ENCODE results near the gene AP3M1.

Gene AP3M1

GRCh38 chr10:74096777-74097176 lies 53.9 kb downstream of the AP3M1 start:
- peaks cover 35 to 66% of the 10 kb centered on the region in 2 experiments for H3K36me3 ChIP-seq (ENCODE audit: control insufficient read depth in 1 of 2, insufficient read depth in 2 of 2, low read length in 2 of 2)
- no peaks in the 10 kb centered on the region for H3K9me3 ChIP-seq (ENCODE audit: insufficient read depth, low read depth, low read length)
- no CpG with 5 or more reads among the region's 2 CpGs for WGBS (ENCODE audit: extremely low coverage, insufficient coverage, insufficient read length)
- H3K27me3 ChIP-seq (ENCODE audit: insufficient read depth, low read length) = no peaks in the 10 kb centered on the region
- H3K4me1 ChIP-seq (ENCODE audit: control insufficient read depth in 1 of 2, insufficient read depth in 2 of 2, low read length in 2 of 2) = no peaks in the 10 kb centered on the region
- H2AFZ ChIP-seq (ENCODE audit: insufficient read depth, low read length, poor library complexity) = no peak overlapping the region
- H3K79me2 ChIP-seq (ENCODE audit: control insufficient read depth, insufficient read depth, low read length, poor library complexity) = no peaks in the 10 kb centered on the region
- H4K12ac ChIP-seq (ENCODE audit: low read depth, low read length) = no peak overlapping the region
- no peak overlapping the region for H2BK120ac ChIP-seq (ENCODE audit: insufficient read depth, low read length, poor library complexity)
- no peak overlapping the region for H3K4me2 ChIP-seq (ENCODE audit: low read length)
- no peak overlapping the region for H2BK12ac ChIP-seq (ENCODE audit: low read length)
- H3K18ac ChIP-seq (ENCODE audit: low read length) = no peak overlapping the region
- H3K4me3 ChIP-seq (ENCODE audit: low read depth, low read length) = no peak overlapping the region
- no peak overlapping the region for H2BK5ac ChIP-seq (ENCODE audit: low read depth, low read length, poor library complexity)
- no peak for DNase-seq
- H3K9ac ChIP-seq (ENCODE audit: low read length) = no peak overlapping the region
- H3K27ac ChIP-seq (ENCODE audit: low read depth, low read length) = no peak overlapping the region
- no peak overlapping the region for H3K23ac ChIP-seq (ENCODE audit: low read length)
- no peak overlapping the region for H3K4ac ChIP-seq (ENCODE audit: low read depth, low read length)
- no peak overlapping the region for H2AK5ac ChIP-seq (ENCODE audit: low read length)
- H4K91ac ChIP-seq (ENCODE audit: low read depth, low read length) = no peak overlapping the region
- H4K8ac ChIP-seq (ENCODE audit: low read depth, low read length) = no peak overlapping the region
- H3K79me1 ChIP-seq (ENCODE audit: low read length) = no peaks in the 10 kb centered on the region
- no peak overlapping the region for H3K14ac ChIP-seq (ENCODE audit: low read length)

GRCh38 chr10:74094231-74094630 lies 56.4 kb downstream of the AP3M1 start:
- no peak overlapping the region for H3K4me2 ChIP-seq (ENCODE audit: low read length)
- no peaks in the 10 kb centered on the region for H3K4me1 ChIP-seq (ENCODE audit: control insufficient read depth in 1 of 2, insufficient read depth in 2 of 2, low read length in 2 of 2)
- no peak overlapping the region for H3K14ac ChIP-seq (ENCODE audit: low read length)
- no peak overlapping the region for H4K12ac ChIP-seq (ENCODE audit: low read depth, low read length)
- H2BK12ac ChIP-seq (ENCODE audit: low read length) = no peak overlapping the region
- H3K9me3 ChIP-seq (ENCODE audit: insufficient read depth, low read depth, low read length) = no peaks in the 10 kb centered on the region
- WGBS (ENCODE audit: extremely low coverage, insufficient coverage, insufficient read length) = no CpG with 5 or more reads among the region's 7 CpGs
- H3K9ac ChIP-seq (ENCODE audit: low read length) = no peak overlapping the region
- no peak overlapping the region for H4K91ac ChIP-seq (ENCODE audit: low read depth, low read length)
- H3K27me3 ChIP-seq (ENCODE audit: insufficient read depth, low read length) = no peaks in the 10 kb centered on the region
- H3K27ac ChIP-seq (ENCODE audit: low read depth, low read length) = no peak overlapping the region
- no peak overlapping the region for H4K8ac ChIP-seq (ENCODE audit: low read depth, low read length)
- peaks cover 36 to 53% of the 10 kb centered on the region in 2 experiments for H3K36me3 ChIP-seq (ENCODE audit: control insufficient read depth in 1 of 2, insufficient read depth in 2 of 2, low read length in 2 of 2)
- H2AFZ ChIP-seq (ENCODE audit: insufficient read depth, low read length, poor library complexity) = no peak overlapping the region
- no peak overlapping the region for H3K4me3 ChIP-seq (ENCODE audit: low read depth, low read length)
- H3K4ac ChIP-seq (ENCODE audit: low read depth, low read length) = no peak overlapping the region
- no peaks in the 10 kb centered on the region for H3K79me1 ChIP-seq (ENCODE audit: low read length)
- H2BK120ac ChIP-seq (ENCODE audit: insufficient read depth, low read length, poor library complexity) = no peak overlapping the region
- no peak overlapping the region for H2AK5ac ChIP-seq (ENCODE audit: low read length)
- H3K23ac ChIP-seq (ENCODE audit: low read length) = no peak overlapping the region
- no peak overlapping the region for H2BK5ac ChIP-seq (ENCODE audit: low read depth, low read length, poor library complexity)
- no peaks in the 10 kb centered on the region for H3K79me2 ChIP-seq (ENCODE audit: control insufficient read depth, insufficient read depth, low read length, poor library complexity)
- peak; percentile 94 to 99 for DNase-seq
- no peak overlapping the region for H3K18ac ChIP-seq (ENCODE audit: low read length)

GRCh38 chr10:74093530-74094164 lies 57.0 kb downstream of the AP3M1 start:
- Histone ChIP-seq H3K9me3 (ENCODE audit: insufficient read depth, low read depth, low read length) (no peaks in the 10 kb centered on the region), H3K27me3 (ENCODE audit: insufficient read depth, low read length) (no peaks in the 10 kb centered on the region), H2BK120ac (ENCODE audit: insufficient read depth, low read length, poor library complexity) (no peak overlapping the region), H3K4me3 (ENCODE audit: low read depth, low read length) (no peak overlapping the region), H3K23ac (ENCODE audit: low read length) (no peak overlapping the region), H3K4me2 (ENCODE audit: low read length) (no peak overlapping the region), H4K8ac (ENCODE audit: low read depth, low read length) (no peak overlapping the region), H3K14ac (ENCODE audit: low read length) (no peak overlapping the region), H3K79me2 (ENCODE audit: control insufficient read depth, insufficient read depth, low read length, poor library complexity) (no peaks in the 10 kb centered on the region), H2BK12ac (ENCODE audit: low read length) (no peak overlapping the region), H3K4ac (ENCODE audit: low read depth, low read length) (no peak overlapping the region), H3K79me1 (ENCODE audit: low read length) (no peaks in the 10 kb centered on the region), H3K36me3 (ENCODE audit: control insufficient read depth in 1 of 2, insufficient read depth in 2 of 2, low read length in 2 of 2) (peaks cover 38 to 54% of the 10 kb centered on the region in 2 experiments), H2AFZ (ENCODE audit: insufficient read depth, low read length, poor library complexity) (no peak overlapping the region), H4K91ac (ENCODE audit: low read depth, low read length) (no peak overlapping the region), H3K9ac (ENCODE audit: low read length) (no peak overlapping the region), H3K4me1 (ENCODE audit: control insufficient read depth in 1 of 2, insufficient read depth in 2 of 2, low read length in 2 of 2) (no peaks in the 10 kb centered on the region), H3K18ac (ENCODE audit: low read length) (no peak overlapping the region), H4K12ac (ENCODE audit: low read depth, low read length) (no peak overlapping the region), H2BK5ac (ENCODE audit: low read depth, low read length, poor library complexity) (no peak overlapping the region), H3K27ac (ENCODE audit: low read depth, low read length) (no peak overlapping the region), H2AK5ac (ENCODE audit: low read length) (no peak overlapping the region)
- peak; percentile 80 to 89 for DNase-seq
- WGBS (ENCODE audit: extremely low coverage, insufficient coverage, insufficient read length) = no CpG with 5 or more reads among the region's 4 CpGs

- Histone ChIP-seq H3K27me3 (ENCODE audit: insufficient read depth, low read length) (no peaks in the 10 kb centered on the region), H3K36me3 (ENCODE audit: control insufficient read depth in 1 of 2, insufficient read depth in 2 of 2, low read length in 2 of 2) (peaks cover 39 to 43% of the 10 kb centered on the region in 2 experiments), H3K4me3 (ENCODE audit: low read depth, low read length) (no peak overlapping the region), H3K27ac (ENCODE audit: low read depth, low read length) (no peak overlapping the region), H4K91ac (ENCODE audit: low read depth, low read length) (no peak overlapping the region), H3K9me3 (ENCODE audit: insufficient read depth, low read depth, low read length) (no peaks in the 10 kb centered on the region), H4K12ac (ENCODE audit: low read depth, low read length) (no peak overlapping the region), H3K9ac (ENCODE audit: low read length) (no peak overlapping the region), H2BK5ac (ENCODE audit: low read depth, low read length, poor library complexity) (no peak overlapping the region), H3K4ac (ENCODE audit: low read depth, low read length) (no peak overlapping the region), H4K8ac (ENCODE audit: low read depth, low read length) (no peak overlapping the region), H2BK120ac (ENCODE audit: insufficient read depth, low read length, poor library complexity) (no peak overlapping the region), H3K14ac (ENCODE audit: low read length) (no peak overlapping the region), H2AK5ac (ENCODE audit: low read length) (no peak overlapping the region), H3K4me2 (ENCODE audit: low read length) (no peak overlapping the region), H3K79me1 (ENCODE audit: low read length) (no peaks in the 10 kb centered on the region), H3K18ac (ENCODE audit: low read length) (no peak overlapping the region), H3K23ac (ENCODE audit: low read length) (no peak overlapping the region), H2AFZ (ENCODE audit: insufficient read depth, low read length, poor library complexity) (no peak overlapping the region), H3K79me2 (ENCODE audit: control insufficient read depth, insufficient read depth, low read length, poor library complexity) (no peaks in the 10 kb centered on the region), H3K4me1 (ENCODE audit: control insufficient read depth in 1 of 2, insufficient read depth in 2 of 2, low read length in 2 of 2) (no peaks in the 10 kb centered on the region), H2BK12ac (ENCODE audit: low read length) (no peak overlapping the region)
- DNase-seq = no peak
- no CpG with 5 or more reads among the region's 3 CpGs for WGBS (ENCODE audit: extremely low coverage, insufficient coverage, insufficient read length)
Observed at GRCh38 chr10:74092372-74092771, 58.3 kb downstream of the AP3M1 start.
